ENCODE results near the gene TAS2R10.

Gene TAS2R10

DNA sequence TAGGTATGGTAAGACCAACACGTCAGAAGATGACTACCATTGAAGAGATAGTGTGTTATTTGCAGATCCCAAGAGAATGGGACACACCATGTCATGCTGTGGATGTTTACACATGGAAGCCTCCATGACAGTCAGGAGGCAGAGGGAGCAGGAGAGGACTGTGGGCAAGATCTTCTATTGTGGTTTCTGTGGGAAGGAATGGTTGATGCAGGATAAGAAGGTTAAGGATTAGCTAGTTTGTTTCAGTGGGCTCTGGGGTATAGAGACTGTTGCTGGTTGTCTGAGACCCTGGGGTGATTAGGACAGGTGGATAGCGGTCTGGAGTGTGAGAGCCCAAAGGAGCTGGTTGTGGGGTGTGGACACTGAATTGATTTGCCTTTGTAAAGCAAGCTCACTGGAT, 47.1 kb downstream of the TAS2R10 start:
- DNase-seq (ENCODE audit: low read depth): no peak
